Osteoblast (primary cell): ENCODE data around the gene RTF1. TPM values are rescaled to one million over a fixed set of nuclear protein-coding genes. Genes with fewer than 3 reads are reported as not detected.
A peak's percentile ranks its signal among the peaks of the same experiment; 100 is the strongest.

ENCODE experiments used
- DNase-seq: peaks from one replicate; pipeline ENCODE4 v3.0.0; 2011; ENCODE audit warnings: low spot score, mixed read lengths; ENCODE audit not compliant: insufficient read length; ENCODE audit errors: missing footprints
- H2AFZ ChIP-seq: 2 replicates; pipeline ENCODE4 v1.6.0; 2011; ENCODE audit warnings: mild to moderate bottlenecking, low read length
- H3K27ac ChIP-seq: 2 replicates; pipeline ENCODE4 v1.5.1; 2011; ENCODE audit warnings: mild to moderate bottlenecking, low read depth, low read length, moderate library complexity
- H3K27me3 ChIP-seq: 2 replicates; pipeline ENCODE4 v1.6.0; 2012; ENCODE audit warnings: mild to moderate bottlenecking, control low read depth, inconsistent platforms, low read length, moderate library complexity; ENCODE audit not compliant: insufficient read depth
- H3K36me3 ChIP-seq: 2 replicates; pipeline ENCODE4 v1.5.1; 2011; ENCODE audit warnings: mild to moderate bottlenecking, low read length, control low read depth, moderate library complexity; ENCODE audit not compliant: insufficient read depth
- H3K4me1 ChIP-seq: 2 replicates; pipeline ENCODE4 v1.5.1; 2011; ENCODE audit warnings: mild to moderate bottlenecking, low read length, control low read depth, moderate library complexity; ENCODE audit not compliant: insufficient read depth
- H3K4me2 ChIP-seq: 2 replicates; pipeline ENCODE4 v1.6.0; 2011; ENCODE audit warnings: mild to moderate bottlenecking, low read length; ENCODE audit not compliant: insufficient read depth
- H3K4me3 ChIP-seq: fragments of 200-600 bp; sonication (generic); 3 replicates; pipeline ENCODE4 v1.5.1; 2012; ENCODE audit warnings: mild to moderate bottlenecking, low read length, inconsistent platforms; ENCODE audit not compliant: insufficient read depth
- H3K79me2 ChIP-seq: 2 replicates; pipeline ENCODE4 v1.6.0; 2012; ENCODE audit warnings: mild to moderate bottlenecking, low read length, control low read depth, inconsistent platforms; ENCODE audit not compliant: insufficient read depth
- H3K9me3 ChIP-seq: 2 replicates; pipeline ENCODE4 v1.5.1; 2011; ENCODE audit warnings: low read depth, low read length, control low read depth
- H4K20me1 ChIP-seq: 2 replicates; pipeline ENCODE4 v1.6.0; 2012; ENCODE audit warnings: mild to moderate bottlenecking, low read length, control low read depth; ENCODE audit not compliant: insufficient read depth
- CTCF ChIP-seq: IDR thresholded peaks from 2 replicates; pipeline ENCODE4 v1.5.1; 2011; ENCODE audit warnings: mild to moderate bottlenecking, low read depth, low read length, moderate library complexity; ENCODE audit errors: extremely low read depth
- total RNA-seq: library from RNA; depleted of rRNA; stranded (reverse); fragments of >200 nt; gene quantifications from 2 replicates; pipeline ENCODE4 v1.2.3, GENCODE V29; 2012

The RTF1 gene
- total RNA-seq, 1 donor: 26.1 TPM

DNA sequence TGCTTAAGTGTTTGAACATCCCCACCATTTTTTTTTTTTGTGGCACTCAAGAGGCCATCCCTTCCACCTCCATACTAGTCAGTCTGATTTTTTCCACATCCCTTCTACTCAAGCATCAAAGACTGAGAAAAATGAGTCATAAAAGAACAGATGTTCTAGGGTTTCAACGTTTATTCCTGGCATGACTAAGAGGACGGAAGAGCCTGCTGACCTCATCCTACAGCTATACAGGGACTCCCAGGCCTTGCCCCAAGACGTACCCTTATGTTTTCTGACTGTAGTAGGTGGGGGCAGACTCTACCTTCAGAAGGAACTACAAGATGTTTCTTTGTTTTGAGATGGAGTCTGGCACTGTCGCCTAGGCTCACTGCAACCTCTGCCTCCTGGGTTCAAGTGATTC lies 73.5 kb downstream of the RTF1 start:
- Histone ChIP-seq H3K27me3 (peaks cover 15% of the 10 kb centered on the region), H4K20me1 (no peaks in the 10 kb centered on the region), H3K4me3 (no peak overlapping the region), H3K4me2 (peak overlapping the region; percentile 14), H2AFZ (no peak overlapping the region), H3K79me2 (no peaks in the 10 kb centered on the region), H3K36me3 (no peaks in the 10 kb centered on the region), H3K27ac (no peak overlapping the region), H3K9me3 (no peaks in the 10 kb centered on the region), H3K4me1 (peaks cover 20% of the 10 kb centered on the region)
- no peak for TF ChIP-seq CTCF
- DNase-seq: peak; percentile 100

DNA sequence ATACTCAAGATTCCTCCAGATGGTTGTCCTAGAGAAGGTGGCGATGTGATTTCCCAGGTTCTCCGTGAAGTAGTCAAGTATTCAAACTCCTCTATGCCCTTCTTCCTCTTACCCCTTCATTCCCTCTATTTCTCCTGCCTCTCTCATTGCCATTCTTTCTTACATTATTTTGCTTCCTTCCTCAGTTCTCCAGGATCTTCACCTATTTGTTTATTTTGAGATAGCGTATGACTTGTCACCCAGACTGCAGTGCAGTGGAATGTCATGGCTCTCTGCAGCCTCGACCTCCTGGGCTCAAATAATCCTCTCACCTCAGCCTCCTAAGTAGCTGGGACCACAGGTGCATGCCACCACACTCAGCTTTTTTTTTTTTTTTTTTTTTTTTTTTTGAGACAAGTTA lies 75.0 kb downstream of the RTF1 start:
- DNase-seq: peak; percentile 54
- Histone ChIP-seq H4K20me1 (no peaks in the 10 kb centered on the region), H3K4me2 (no peak overlapping the region), H3K27me3 (peaks cover 30% of the 10 kb centered on the region), H3K4me1 (peaks cover 20% of the 10 kb centered on the region), H3K27ac (no peak overlapping the region), H2AFZ (no peak overlapping the region), H3K36me3 (no peaks in the 10 kb centered on the region), H3K9me3 (no peaks in the 10 kb centered on the region), H3K79me2 (no peaks in the 10 kb centered on the region), H3K4me3 (no peak overlapping the region)
- TF ChIP-seq CTCF: no peak

GRCh38 chr15:41492597-41493204 lies 75.8 kb downstream of the RTF1 start:
- H2AFZ ChIP-seq: peak overlapping the region; percentile 87
- peak; percentile 81 for DNase-seq
- H3K4me1 ChIP-seq: peaks cover 20% of the 10 kb centered on the region

More at GRCh38 chr15:41492597-41493204, 75.8 kb downstream of the RTF1 start:
- Histone ChIP-seq H3K27ac (no peak overlapping the region), H3K4me2 (peak overlapping the region; percentile 90), H3K9me3 (no peaks in the 10 kb centered on the region), H3K27me3 (peaks cover 33% of the 10 kb centered on the region), H3K36me3 (no peaks in the 10 kb centered on the region), H4K20me1 (no peaks in the 10 kb centered on the region), H3K79me2 (no peaks in the 10 kb centered on the region), H3K4me3 (peak overlapping the region; percentile 69)
- no peak for TF ChIP-seq CTCF
